ENCODE data around the gene TOM1L2.
"Not testable (repeated sequence)": the region's sequence is repeated elsewhere in the genome, so short reads cannot be mapped to it uniquely, and the experiment has no call there.

TOM1L2 gene

DNA sequence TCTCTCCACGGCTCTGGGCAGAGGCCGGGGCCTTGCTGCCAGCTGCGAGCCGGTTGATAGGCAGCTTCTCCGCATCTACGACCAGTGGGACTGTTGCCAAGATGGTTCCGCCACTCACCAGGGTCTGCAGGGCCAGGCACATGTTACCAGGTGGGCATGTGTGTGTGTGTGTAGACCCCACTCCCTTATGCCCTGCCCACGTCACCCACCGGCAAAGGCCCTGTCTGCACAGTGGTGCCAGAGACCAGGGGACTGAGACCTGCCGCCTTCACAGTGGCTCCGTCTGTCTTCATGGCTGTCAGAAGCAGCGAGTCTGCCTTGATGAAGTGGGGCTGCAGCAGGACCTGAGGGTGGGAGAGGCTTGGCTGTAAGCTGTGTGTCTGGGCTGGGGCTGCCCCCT, 153.1 kb downstream of the TOM1L2 start:
- no peak for DNase-seq (ENCODE audit: low read depth)

DNA sequence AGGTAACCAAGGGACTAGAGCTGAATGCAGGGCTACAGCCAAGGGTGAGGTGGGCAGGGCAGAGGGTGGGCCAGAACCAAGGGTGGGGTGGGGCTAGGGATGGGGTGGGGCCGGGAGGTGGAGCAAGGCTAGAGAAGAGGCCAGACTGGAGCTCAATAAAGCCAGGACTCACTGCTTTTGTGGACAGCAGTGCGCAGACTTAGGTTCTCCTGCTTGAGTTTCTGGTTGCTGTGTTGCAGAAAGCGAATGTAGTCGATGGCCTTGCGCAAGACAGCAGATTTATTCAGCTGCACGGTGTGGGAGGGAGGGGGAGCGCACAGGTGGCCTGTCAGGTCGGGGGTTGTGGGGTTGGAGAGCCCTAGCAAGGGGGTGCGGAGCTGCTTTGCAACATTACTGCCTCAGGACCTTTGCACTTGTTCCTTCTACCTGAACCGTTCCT, 154.1 kb downstream of the TOM1L2 start:
- no peak for DNase-seq (ENCODE audit: low read depth)

DNA sequence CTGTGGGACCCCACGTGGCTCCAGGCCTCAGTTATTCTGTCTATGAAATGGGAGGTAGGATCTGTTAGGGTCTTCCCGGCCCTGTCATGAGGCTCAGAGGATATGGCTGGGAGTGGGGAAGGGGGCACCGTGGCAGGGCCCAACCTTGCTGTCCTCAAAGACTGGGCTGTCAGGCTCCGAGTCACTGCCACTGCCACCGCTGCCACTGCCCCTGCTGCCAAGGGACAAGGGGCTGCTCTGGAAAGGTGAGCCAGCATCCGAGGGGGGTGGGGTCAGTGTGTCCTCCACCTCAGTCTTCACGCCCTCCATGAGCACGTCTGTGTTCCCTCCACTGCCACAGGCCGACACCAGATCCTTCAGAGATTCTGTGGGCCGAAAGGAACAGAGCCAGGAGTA, 154.7 kb downstream of the TOM1L2 start:
- DNase-seq (ENCODE audit: low read depth): no peak

DNA sequence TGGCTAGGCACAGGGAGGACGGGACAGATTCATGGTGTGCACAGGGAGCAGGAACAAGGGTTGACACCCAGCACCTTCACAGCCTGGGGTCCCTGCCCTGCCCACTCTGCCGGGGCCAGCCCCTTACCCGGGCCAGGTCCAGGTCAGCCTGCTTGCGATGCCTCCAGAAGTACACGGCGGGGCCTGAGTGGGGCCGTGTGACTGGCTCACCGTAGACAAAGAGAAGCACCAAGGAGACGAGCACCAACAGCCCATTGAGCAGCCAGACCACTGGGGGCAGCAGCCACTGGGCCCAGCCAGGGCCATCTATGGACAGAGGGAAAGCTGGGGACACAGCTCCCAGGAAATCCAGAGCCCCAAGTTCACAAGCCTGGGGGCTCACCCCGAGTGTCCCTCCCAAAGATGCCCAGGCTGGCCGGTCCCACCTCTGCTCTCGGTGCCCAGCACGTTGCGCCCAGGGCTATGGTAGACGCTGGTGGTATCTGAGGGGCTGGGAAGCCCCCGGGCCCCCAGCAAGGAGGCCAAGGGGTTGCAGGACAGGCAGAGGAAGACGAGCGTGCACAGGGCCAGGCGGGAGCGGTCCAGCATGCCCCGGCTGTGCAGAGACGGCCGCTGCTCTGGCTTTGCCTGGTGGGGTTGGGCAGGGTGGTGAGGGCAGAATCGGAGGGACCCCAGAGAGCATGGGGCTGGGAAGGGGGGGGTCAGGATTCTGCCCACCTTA, 155.2 kb downstream of the TOM1L2 start:
- no peak for DNase-seq (ENCODE audit: low read depth)

DNA sequence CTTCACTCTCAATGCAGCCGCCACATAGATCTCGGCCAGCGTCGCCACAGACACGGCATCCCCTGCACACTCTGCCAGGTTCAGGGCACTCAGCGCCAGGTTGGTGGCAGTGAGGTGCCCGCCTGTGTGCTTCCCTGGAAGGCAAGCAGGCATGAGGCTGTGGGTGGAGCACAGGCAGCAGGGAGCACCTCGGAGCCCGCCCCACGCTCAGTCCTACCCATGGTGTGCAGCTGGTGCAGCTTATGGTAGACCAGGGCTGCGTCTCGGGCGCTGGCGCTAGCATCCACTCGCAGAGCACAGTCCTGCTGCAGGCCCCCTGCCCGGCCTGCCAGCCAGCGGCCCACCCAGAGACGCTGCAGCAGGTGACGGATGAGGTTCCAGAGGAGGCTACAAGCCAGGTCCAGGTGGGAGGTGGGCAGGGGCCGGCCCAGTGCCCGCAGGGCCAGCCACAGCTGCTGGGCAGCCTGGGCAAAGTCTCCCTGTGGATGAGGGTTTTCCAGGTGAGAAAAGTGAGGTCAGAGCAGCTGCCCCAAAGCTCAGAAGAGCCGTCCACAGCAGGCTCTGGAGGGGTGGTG, 155.9 kb downstream of the TOM1L2 start:
- DNase-seq (ENCODE audit: low read depth): no peak

DNA sequence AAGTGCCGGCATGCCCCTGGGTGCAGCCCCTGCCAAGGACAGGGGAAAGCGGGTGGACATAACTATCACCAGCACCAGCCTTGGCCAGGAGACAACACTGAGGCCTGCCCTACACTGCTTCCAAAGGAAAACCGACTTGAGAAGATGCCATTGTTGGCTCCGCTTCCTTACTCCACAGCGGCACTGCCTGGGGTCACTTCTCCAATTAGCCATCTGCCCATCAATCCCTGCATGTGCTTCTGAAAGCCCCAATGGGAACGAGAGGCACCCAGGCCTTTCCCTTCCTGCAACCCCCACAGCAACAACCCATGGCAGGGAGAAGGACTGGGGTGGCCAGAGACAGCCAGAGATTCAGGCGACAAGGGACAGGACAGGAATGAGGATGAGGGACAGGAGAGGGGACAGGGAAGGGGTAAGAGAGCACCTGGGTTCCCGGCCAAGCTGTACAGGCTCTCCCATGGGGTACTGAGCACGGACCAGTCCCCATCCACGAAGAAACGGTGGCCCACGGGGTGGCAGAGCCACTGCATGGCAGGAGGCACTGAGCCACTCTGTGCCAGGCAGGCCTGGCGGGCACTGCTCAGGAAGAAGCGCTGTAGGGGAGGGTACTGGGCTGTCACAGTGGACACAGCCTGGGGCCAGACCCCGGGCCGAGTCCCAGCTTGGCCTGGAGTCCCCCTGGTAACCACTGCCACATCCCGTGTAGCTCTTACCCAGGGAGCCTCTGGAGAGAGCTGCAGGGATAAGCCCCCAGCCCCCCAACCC, 156.6 kb downstream of the TOM1L2 start:
- DNase-seq (ENCODE audit: low read depth): no peak

DNA sequence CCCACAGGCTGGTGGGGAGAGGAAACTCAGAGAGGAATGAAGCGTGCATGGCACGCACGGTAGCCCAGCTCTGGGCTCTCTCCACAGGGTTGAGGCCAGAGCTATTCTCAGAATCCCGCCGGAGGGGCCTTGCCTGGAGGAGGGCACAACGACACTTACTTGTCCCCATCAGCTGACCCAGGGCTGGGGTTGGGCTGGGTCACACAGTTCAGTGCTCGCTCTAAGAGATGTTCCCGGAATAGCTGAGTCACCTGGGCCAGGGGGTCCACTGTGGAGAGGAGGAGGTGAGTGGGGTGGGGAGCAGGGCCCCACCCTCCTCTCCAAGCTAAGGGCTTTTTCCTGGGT, 157.2 kb downstream of the TOM1L2 start:
- DNase-seq (ENCODE audit: low read depth): no peak

DNA sequence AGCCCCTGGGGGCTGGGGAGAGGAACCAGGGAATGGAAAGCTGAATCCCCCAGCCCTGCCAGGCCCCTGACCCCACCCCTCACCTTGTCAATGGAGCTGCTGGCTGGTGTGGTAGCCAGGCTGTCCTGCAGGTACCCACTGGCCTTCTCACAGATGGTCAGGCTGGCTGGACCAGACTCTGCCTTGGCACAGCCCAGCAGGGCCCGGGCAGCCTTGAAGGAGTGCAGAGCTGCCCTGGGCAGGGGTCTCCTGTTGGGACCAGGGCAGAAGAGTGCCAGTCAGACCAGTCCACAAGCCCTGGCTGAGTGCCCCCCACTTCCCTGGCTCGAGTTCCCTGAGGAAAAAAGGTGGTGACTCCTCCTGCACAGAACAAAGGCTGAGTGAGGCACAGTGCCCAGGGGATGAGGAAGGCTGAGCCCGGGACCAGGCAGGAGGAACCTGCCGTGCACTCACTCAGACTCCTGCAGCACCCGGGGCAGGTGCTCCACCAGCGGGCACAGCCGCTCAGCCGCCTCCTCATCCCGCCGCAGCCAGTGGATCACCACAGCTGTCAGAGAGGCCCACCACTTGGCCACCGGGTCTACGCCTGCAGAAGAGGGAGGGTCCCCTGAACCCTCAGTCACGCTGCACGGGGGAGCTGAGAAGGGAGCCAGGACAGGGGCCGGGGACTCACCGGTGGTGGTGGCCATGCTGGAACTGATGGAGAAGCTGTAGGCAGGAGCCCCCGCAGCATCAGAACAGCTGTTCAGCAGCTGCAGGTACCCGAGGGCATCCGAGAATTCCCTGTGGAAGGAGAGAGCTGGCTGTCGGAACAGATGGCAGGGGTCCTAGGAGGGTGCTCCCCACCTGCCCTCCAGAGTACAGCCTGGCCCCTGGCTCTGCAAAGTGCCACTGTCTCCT, 157.8 kb downstream of the TOM1L2 start:
- no peak for DNase-seq (ENCODE audit: low read depth)

DNA sequence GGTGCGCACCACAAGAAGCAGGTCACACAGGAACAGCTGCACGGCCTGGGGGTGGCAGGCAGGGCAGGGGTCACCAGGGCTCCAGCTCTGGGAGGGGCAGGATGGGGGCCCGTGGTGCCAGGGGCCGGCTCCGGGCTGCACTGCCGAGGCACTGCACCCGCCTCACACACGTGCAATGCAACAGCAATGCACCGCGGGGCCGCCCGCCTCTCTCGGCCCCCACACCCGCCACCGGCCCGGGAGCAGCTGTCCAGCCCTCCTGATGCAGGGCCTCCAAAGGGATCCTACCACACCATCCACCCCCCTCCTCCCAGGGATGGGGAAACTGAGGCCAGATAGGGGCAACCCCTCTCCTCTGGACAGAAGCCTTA, 158.5 kb downstream of the TOM1L2 start:
- DNase-seq (ENCODE audit: low read depth): no peak

DNA sequence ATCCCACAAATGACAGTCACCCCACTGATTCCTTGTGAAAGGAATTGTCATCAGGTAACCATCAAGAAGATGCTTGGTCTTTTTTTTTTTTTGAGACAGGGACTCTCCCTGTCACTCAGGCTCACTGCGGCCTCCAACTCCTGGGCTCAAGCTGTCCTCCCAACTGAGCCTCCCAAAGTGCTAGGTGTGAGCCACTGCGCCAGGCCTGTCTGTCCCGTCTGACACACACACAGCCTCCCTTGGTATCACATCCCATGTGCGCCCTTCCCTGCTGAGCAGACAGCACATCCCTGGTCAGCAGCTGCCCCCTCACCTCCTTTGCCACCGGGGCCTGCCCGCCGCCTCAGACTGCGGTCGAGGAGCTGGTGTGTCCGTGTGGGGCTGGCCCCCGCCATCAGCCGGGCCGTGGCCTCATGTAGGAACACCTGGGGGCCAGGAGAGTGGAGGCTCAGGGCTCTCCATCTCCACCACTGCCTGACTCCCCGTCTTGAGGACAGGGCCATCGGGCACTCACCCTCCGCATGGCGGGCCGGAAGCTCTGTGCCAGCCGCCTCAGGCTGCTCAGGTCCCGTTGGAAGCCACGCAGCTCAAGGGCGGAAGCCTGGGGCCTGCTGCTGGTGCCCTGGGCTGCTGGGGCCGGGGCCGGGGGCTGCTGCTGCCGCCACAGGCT, 159.0 kb downstream of the TOM1L2 start:
- DNase-seq (ENCODE audit: low read depth): no peak

DNA sequence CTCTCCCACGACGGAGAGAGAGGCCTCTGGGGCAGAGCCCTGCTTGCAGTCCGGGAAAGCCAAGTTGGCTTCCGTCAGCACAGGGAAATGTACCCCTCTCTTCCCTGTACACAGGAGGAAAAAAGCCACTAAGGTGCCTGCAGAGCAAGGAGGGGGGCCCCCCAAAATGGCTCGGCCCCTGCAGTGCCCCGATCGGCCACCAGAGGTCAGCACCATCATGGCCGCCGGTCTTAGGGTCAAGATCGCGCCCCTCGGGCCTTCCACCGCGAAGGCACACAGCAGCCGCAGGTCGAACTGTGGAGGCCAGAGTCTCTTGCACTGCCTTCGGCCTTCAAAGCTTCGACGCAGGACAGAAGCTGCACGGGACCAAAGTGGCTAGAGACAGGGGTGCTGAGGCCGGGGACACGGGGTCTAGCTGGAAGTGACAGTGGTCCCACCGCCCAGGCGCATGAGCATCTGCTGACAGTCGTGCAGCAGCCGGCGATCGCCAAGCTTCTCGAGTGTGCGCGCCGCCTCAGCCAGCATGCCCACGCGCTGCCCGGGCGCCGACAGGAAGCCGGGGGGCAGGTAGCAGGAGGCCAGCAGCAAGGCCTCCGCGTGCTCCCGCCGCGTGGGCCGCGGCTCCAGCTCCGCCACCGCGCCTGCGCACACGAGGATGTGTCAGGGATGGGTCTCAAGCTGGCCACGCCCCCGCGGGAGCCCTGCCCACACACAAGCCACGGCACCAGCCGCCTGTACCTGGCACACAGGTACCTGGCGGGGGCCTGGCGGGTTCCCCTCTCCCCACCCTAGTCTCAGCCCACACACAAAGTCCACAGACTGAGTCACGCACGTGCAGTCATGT, 159.8 kb downstream of the TOM1L2 start:
- DNase-seq (ENCODE audit: low read depth): peak; percentile 63

DNA sequence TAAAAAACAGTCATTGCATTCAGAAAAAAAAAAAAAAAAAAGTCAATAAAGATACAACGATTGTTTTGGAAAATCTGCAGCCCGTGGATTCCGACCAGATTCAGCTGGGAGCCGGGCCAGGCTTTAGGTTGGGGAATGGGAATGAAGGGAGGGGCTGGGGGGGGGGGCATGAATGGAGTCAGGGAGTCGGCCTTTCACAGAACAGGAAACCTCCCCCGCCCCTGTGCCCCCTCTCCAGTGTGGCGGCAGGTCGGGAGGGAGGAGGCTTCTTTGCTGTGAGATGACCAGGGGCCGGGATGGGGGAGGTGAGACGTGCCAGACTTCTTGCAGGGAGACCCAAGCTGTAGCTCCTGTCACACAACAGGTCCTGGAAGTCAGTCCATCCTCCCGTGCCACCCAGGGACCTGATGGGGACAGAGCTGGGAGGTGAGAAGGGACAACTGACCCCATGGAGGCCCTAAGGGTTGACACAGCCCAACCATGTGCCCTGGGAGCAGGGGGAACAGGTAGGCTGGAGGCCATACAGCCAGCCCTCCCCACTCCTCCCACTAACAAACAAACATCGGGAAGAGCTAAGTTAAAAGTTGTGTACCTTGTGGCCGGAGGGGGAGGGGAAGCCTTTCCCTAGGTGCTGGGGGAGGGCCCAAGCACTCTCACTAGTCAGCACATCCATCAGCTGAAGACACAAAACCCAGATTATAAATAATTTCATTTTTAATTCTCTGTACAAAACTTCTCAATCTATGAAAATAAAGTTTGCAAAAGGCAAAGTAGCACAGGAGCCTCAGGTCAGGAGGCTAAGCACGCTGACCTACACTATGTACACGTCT, 160.6 kb downstream of the TOM1L2 start:
- DNase-seq (ENCODE audit: low read depth): no peak

DNA sequence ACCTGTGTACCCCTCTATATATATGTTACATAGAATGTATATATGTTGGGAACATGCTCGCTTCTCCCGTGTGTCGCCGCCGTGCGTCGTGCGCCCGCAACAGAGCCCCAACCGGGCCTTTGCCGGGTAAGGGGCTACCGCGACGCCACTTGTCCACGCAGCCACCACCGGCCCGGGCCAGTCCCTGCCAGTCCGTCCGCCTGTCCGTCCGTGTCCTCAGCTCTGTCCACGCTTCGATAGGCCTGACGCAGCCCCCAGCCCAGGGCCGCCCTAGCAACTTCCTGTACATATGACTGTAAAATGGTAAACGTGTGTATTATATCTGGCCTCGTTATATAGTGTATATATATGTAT, 161.3 kb downstream of the TOM1L2 start:
- DNase-seq (ENCODE audit: low read depth): no peak

DNA sequence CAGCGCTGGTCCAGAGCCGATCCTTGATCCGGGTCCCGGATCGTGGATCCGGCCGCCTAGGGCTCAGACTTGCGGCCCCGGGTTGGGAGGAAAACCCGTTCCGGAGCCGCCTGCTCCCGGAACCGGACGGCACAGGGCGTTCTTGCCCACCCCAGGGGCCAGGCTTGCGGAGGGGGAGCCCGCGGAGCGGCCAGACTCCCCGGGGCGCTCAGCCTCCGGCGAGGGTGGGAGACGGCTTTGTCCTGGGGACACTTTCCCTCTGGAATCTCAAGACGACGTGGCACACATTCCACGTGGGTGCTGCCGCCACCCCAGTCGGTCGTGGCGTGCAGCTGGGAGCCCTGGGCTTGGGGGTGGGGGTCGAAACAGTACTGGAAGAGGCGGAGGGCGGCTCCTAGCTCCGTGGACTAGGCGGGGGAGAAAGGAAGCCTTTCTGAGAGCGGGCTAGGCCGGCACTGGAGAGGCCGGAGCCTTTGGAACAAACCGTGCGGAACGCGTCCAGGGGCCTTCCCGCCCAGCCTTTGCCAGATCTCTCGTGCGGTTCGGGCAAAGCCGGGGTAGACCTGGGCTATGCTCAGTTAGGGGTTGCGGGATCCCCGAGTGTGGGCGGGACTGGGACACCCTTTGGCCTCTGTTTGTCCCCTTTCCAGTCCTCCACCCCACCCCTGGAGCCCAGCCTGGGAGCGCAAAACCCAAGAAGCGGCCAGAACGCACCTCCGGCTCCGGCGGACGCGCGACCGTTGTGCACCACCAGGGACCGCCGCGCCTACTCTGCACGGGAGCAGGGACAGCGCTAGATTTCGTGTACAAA, 161.9 kb downstream of the TOM1L2 start:
- DNase-seq (ENCODE audit: low read depth): no peak

DNA sequence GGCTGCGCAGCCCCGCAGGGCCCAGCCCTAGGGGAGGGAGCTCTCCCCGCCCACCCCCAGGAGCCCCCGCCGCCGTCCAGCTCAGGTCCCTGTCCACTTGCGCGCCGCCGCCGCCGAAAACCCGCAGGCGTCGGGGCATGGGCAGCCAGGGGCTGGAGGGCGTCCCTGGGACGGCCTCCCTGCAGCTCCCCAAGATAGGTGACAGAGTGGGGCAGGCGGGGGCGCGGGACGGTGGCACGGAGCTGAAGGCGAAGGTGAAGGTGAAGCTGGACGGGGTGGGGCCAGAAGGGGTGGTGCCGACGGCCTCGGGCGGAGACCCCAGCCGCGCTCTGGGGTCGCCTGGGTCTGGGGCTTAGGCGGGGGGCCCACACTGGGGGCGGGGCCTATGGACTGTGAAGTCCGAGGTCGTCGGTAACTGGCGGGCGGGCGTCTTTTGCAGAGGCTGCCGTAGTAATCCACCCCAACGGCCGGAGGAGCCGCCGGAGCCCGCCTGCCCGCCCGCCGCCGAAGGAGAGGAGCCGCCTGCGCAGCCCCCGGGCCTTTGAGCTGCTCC, 162.6 kb downstream of the TOM1L2 start:
- no peak for DNase-seq (ENCODE audit: low read depth)

DNA sequence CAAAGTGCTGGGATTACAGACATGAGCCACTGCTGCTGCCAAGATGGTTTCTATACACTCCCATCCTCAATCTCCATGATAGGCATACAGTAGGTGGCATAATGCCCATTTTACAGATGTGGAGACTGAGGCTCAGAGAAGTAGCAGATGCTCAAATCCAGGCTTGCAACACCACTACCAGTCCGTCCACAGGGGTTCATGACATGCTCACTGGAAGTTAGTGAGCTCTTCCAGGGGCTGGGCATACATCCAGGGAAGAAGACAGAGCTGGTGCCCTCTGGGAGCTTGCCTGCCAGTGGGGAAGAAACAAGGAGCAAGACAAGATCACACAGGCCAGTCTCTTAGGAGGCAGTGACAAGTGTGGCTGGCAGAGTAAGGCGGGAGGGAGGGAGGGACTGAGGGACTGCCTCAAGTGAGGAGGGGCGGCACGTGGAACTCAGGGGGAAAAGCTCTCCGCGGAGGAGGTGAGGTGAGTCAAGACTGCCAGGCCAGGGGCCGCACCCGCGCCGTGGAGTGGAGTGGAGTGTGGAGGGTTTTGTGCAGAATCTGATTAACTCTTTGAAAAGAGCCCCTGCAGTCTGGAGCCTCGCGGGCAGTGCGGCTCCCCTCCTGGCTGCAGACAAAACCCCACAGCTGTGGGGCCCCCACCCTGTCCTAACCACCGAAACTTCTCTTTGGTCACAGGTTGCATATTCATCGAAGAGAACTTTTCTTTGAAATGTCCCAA, 163.3 kb downstream of the TOM1L2 start:
- no peak for DNase-seq (ENCODE audit: low read depth)

DNA sequence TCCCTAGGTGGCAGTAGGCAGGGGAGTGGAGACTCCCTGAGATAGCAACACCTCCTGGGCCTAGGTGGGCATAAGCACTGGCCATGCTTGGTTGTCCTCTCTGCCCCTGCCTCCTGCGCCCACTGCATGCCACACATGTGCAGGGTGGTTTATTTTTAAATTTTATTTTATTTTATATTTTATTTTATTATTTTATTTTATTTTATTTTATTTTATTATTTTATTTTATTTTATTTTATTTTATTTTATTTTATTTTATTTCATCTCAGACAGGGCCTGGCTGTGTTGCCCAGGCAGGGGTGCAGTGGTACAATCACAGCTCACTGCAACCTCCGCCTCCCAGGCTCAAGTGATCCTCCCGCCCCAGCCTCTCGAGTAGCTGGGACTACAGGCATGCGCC, 164.0 kb downstream of the TOM1L2 start:
- DNase-seq (ENCODE audit: low read depth): not testable (repeated sequence)

DNA sequence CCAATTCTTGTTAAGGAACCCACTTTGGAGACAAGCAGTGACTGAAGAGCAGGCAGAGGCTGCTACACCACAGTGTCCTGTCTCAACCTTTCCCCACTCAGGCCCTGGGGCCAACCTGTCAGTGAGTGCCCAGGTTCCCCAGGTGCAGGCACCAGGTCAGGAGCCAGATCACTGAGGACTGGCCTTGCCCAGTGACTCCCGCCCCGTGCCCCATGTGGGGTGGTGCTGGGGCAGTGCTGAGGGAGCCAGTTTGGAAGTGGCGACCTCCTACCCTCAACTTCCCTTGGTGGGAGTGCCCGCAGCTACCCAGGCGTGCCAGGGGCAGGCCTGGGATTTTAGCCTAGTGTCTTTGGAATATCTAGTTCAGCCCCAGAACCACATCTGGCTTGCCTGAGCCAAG, 164.8 kb downstream of the TOM1L2 start:
- DNase-seq (ENCODE audit: low read depth): no peak
